GM21526 (cell line): ENCODE measurements around the gene CHST10.
"Not testable (repeated sequence)": the region's sequence is repeated elsewhere in the genome, so short reads cannot be mapped to it uniquely, and the experiment has no call there.

ENCODE experiments used
- ATAC-seq: cut with Tn5 transposase; IDR thresholded peaks from one replicate; pipeline ENCODE4 v1.9.1; 2021; ENCODE audit warnings: moderate library complexity; ENCODE audit not compliant: unreplicated experiment, low FRiP score

CHST10 gene, protein sequence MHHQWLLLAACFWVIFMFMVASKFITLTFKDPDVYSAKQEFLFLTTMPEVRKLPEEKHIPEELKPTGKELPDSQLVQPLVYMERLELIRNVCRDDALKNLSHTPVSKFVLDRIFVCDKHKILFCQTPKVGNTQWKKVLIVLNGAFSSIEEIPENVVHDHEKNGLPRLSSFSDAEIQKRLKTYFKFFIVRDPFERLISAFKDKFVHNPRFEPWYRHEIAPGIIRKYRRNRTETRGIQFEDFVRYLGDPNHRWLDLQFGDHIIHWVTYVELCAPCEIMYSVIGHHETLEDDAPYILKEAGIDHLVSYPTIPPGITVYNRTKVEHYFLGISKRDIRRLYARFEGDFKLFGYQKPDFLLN

DNA sequence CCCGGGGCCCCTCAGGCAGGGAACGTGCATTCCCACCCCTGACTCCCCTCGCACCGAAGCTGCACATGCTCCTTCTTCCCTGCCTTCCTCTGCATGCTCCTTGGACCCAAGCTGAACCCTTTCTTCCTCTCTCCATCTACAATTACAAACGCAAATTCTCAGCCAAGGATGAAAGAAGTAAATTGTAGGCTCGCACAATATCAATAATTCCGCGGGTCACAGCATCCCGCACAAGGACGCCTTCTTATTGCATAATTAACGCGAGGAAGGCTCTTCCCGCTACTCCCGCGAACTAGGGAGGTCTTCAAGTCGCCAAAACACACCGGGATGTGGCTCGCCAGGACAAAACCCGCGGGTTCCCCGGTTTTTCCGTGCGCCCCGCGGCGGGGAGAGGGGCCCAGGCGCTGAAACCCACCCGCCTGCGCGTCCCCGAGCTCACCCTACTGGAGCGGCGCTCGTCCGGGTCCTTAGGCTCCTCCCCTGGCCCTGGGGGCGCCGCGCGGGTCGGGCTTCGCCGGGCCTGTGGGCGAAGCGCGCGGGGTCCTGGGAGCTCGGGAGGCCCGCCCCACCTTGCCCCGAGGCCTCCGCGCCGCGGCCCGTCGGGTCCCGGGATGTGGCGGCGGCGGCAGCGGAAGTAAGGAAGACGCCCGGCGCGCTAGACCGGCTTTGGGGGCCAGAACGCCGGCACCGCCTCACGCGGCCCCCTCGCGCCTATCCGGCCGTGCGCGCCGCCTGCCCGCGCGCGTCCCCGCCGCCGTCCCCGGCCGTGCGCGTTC lies at the start of gene CHST10:
CHST10 (minus strand) TSS at position 734 of the 776 bp plus-strand sequence. CDS start 10,993 bp downstream, outside the sequence.
- peak; percentile 84 for ATAC-seq

DNA sequence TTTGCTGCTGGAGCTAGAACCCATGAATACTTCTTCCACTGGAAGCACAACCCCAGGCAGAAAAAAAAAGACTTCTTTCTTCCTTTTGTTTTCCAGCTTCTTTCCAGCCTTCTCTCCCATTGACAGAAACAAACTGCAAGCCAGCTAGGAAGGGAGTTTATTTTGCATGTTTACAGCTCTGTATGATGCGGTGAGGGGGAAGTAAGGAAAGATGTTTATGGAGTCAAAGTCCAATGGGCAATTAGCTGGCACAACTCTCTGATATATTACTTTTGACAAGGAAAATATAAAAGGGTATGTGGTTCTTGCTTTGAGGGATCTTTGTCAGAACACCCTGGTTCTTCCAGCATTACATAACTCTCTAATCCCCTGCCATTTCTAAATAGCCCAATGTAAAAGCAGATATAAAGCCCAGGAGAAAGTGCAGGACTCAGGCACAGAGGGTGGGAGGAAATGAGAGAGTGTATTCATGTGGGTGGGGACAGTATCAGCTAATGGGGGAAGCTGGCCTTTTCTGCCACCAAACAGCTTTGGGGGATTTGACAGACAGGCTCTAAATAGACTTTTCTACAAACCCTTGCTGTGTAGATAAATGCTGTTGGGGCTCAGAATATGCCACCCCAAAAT lies 43.5 kb upstream of the CHST10 start:
- no peak for ATAC-seq

DNA sequence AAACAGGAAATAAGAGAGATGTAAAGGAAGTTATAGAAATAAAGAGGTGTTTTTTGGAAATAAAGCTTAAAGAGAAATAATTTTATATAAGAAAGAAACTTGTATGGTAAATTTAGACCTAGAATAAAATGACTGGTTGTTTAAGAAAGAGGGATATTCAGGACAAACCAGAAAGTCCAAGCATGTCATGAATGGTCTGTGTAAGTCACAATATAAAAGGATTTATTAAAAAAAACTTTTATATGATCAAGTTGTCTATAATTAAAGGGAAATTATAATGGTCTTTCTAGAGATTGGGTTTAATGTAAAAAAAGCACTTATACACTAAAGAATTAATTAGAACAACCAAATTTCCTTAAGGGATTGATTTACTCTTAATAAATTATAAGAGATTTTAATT lies 38.9 kb upstream of the CHST10 start:
- not testable (repeated sequence) for ATAC-seq

DNA sequence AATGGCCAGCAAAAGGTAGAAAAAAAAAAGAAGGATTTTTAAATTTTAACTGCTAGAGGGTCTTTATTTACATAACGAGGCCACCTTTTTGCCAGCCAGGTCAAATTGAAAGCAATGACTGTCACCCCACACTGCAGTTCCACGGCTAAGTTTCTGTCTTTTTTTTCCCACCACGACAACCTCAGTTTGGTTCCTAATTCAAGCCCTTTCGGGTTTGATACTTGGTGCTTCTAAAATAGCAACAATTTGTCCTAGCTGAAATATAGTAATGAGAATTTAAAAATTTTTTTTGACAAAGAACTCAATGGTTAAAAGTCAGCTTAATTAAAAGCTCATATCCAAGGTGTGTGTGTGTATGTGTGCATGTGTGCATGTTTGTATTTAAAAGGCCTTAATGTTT lies 36.4 kb upstream of the CHST10 start:
- ATAC-seq: no peak

DNA sequence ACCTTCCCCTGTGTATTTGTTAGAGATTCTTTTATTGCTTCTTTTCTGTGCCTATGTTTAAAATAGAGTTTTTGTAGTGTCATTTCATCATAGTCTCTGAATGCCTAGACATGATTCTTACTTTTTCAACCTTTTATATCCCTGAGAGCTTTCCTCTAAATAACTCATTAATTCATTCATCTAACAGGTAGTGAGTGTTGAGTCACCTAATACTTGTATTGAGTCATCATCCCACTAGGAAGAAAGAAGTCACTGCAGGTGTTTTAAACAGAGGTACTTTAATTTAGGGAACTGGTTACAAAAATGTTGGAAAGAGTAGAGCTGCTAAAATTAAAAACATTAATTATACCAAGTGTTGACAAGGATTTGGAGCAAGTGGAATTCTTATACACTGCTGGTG lies 34.3 kb upstream of the CHST10 start:
- ATAC-seq: no peak

DNA sequence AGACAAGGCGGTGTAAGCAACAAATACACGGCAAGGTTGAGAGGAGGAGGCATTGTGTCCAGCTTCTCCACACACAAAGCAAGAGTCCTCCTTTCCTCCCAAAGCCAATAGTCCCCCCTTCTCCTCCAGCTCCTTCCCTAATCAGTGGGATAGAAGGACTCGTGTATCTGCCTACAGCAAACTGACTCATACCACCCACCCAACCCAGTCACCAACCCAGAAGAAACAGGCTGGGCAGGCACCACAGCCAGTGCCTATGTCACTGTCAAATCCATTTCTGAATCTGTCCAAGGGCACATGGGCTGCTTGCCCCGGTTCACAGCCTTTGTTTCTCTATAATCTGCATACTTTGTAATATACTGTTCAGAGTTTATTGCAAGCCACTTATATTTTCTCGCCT lies 33.6 kb upstream of the CHST10 start:
- ATAC-seq: no peak

DNA sequence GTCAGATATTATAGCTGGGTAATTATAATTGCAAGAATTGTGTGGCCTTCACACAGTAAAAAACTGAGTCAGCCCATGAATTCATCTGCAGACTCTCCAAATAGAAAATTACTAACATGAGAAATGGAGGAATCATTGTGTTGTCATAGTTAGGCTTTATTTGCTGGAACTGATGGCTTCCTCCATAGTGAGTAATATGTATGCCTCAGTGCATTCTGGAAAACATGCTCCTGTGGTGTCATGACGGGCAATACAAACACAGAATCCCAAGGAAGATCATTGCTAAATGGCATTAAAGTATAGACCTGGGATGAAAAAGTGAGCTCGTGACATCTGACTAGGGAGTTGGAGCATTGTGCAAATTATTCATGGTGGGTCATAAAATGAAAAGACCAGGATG lies 29.2 kb upstream of the CHST10 start:
- no peak for ATAC-seq

DNA sequence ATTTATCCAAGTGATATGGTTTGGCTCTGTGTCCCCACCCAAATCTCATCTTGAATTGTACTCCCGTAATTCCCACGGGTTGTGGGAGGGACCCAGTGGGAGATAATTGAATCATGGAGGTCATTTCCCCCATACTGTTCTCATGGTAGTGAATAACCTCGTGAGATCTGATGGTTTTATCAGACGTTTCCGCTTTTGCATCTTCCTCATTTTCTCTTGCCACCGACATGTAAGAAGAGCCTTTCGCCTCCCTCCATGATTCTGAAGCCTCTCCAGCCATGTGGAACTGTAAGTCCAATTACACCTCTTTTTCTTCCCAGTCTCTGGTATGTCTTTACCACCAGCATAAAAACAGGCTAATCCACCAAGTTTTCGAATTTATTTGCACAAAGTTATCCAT lies 20.3 kb upstream of the CHST10 start:
- ATAC-seq: no peak

DNA sequence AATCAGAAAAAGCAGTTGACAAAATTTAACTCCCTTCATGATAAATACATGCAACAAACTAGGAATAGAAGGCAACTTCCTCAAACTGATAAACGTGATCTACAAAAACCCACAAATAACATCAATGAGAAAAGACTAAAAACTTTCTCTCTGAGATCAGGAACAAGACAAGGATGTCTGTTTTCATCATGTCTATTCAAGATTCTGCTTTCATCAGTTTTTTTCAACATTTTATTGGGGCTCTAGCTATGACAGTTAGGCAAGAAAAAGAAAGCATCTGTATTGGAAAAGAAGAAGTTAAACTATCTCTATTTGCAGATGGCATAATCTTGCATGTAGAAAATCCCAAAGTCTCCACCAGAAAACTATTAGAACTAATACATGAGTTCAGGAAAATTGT lies 12.3 kb upstream of the CHST10 start:
- ATAC-seq: no peak

DNA sequence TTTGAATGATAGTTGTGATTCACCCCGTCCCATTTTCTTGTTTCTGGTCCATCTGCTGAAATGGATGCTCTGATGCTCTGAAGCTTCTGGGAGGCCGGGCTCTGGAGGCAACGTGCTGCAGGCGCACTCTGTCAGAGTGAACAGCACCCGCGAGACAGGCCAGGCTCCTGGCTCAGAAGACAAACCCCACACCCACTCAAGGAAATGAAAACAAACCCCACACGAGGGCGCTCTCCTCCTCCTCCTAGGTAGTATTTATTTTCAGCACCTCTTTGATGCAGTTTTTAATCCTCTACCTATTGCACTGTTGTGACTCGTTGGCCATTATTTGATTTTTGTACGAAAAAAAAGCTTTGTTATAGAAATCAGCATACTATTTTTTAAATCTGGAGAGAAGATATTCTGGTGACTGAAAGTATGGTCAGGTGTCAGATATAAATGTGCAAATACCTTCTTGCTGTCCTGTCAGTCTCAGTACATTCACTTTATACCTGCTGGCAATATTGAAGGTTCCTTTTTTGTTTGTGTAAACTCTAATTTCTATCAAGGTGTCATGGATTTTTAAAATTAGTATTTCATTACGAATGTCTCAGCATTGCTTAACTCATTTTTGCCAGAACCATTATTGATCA lies 10.3 kb upstream of the CHST10 start:
- ATAC-seq: no peak

DNA sequence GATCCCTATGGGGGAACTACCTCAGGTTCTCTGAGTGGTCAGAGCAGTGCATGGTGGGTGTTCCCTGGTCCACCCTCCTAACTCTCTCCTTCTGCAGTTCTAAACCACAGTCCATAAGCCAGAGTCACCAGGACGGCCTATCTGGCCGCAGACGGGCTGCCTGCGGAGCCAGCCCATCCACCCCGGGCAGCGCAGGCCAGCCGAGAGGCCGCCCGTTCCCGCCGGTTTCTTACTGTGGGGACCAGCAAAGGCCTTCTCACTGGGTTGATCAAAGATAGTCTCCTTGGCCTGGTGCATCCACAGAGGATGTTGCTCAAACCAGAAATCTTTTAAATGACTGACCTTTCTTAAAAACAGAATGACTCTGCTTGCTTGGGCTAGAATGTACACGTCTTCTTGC lies 9.6 kb upstream of the CHST10 start:
- ATAC-seq: no peak

DNA sequence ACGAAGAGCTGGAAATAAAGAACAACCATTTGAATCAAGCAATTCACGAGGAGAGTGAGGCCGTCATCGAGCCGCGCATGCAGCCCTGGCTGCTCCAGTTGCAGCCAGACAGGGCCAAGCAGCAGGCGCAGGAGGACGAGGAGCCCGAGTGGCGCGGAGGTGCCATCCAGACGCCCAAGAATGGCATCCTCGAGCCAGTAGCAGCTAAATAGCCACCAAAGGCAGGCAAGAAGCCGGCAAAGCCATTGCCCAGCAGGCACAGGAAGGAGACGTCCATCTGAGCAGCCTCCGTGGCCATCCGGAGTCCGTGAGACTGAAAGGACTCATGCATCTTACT lies 8.9 kb upstream of the CHST10 start:
- no peak for ATAC-seq

DNA sequence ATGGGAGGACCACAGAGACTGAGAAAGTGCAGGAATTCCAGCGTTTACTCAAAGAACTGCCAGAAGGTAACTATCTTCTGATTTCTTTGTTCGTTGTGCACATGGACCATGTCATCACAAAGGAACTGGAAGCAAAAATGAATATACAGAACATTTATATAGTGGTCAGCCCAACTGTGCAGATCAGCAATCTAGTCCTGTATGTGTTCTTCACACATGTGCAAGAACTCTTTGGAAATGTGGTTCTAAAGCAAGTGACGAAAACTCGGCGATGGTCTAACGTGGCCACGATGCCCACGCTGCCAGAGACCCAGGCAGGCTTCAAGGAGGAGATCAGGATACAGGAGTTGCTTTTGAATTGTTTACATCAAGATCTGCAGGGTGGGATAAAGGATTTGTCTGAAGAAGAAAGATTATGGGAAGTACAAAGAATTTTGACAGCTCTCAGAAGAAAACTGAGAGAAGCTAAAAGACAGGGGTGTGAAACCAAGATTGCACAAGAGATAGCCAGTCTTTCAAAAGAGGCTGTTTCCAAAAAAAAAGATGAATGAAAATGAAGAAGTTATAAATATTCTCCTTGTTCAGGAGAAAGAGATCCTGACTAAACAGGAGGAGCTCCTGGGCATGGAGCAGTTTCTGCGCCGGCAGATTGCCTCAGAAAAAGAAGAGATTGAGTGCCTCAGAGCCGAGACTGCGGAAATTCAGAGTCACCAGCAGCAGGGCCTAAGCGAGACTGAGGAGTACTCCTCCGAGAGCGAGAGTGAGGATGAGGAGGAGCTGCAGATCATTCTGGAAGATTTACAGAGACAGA lies 8.3 kb upstream of the CHST10 start:
- ATAC-seq: no peak

DNA sequence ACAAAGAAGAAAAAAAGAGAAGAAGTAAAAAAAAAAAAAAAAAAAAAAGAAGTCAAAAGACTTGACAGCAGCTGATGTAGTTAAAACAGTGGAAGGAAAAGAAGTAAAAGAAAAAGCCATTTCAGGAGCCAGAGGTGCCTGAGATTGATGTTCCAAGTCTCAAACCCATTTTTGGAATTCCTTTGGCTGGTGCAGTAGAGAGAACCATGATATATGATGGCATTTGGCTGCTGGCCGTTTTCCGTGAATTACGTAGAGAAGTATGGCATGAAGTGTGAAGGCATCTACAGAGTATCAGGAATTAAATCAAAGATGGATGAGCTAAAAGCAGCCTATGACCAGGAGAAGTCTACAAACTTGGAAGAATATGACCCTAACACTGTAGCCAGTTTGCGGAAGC lies 7.6 kb upstream of the CHST10 start:
- ATAC-seq: no peak

DNA sequence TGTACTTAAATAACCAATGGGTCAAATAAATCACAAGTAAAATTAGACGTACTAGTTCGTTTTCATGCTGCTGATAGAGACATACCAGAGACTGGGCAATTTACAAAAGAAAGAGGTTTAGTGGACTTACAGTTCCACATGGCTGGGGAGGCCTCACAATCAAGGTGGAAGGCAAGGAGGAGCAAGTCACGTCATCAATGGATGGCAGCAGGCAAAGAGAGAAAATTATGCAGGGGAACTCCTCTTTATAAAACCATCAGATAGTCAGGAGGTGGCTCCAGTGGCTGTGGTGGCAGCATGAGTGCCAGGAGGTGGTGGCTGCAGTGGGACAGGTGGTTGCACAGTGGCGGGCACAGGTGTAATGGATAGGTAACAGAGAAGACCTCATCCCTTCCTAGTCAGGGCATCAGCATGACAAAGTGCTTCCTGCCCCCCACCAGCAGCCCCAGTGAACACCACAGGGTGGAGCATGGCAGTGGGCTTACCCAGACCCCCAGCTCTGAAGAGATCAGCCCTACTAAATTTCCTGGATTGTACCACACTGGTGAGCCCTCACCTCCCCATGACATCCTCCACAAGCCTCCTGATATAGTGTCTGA lies 6.9 kb upstream of the CHST10 start:
- no peak for ATAC-seq

DNA sequence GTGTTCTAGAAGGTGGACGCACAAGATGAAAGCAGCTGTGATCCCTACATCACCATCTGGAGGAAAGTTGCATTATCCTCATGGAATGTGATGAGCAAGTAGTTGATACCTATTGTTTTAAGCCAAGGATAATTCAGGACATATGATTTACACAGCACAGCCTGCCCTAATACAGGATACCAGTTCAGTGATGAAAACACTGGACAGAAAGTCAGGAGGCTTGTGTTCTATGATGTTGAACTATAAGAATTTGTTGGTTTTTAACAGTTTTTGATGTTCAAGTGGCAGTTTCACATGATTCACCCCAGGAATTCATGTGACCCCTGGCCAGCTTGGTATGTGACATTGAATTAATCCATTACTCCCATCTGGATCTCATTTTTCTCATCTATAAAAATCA lies 6.2 kb upstream of the CHST10 start:
- ATAC-seq: no peak

DNA sequence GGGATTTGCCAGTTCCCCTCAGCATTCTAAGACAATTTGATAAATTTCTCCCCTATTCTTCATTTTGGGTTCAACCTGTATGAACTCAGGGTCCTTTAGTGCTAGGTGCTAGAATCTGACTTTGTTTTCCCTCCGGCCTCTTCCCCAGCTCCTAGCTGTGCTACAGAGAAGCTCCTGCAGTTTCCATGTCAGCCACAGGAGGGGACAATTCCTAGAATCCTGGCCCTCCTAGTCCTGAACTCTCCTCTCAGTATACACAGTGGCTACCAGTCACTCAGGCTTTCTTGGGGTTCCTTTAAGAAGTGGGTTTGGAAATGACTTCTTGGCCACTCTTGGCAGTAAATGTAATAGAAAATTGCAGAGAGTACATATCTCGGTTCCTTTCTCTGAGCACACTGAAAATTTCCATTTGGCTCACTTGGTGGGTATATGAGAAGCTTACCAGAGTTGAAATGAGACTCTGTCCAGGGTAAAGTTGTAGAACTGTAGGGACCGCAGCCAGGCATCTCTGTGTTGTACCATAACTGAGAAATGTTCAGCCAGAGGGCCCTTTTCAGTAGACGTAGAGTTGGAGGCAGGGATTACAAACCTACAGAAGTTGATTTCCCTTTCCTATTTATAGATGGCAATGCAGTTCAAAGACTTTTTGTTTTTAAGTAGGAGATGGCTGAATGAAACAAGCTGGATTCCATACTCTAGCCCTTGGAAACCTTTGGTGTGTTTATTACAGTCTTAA lies 5.0 kb upstream of the CHST10 start:
- no peak for ATAC-seq

DNA sequence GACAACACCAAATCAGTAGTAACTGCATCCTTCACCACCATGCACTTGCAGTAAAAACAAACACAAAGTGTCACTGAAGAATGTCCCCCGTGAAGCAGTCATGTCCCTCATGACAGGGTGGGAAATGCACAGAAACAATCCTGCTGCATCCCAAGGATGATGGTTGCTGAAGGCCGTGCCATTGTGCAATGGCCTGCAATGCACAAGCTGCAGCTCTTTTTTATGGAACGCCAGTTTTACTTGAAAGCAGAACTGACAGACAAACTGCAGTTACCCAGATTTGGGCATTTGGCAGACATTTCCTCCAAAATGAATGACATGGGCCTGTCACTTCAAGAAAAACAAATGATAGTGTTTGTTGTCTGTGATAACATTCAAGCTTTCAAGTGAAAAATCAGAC lies 2.4 kb upstream of the CHST10 start:
- ATAC-seq: no peak

DNA sequence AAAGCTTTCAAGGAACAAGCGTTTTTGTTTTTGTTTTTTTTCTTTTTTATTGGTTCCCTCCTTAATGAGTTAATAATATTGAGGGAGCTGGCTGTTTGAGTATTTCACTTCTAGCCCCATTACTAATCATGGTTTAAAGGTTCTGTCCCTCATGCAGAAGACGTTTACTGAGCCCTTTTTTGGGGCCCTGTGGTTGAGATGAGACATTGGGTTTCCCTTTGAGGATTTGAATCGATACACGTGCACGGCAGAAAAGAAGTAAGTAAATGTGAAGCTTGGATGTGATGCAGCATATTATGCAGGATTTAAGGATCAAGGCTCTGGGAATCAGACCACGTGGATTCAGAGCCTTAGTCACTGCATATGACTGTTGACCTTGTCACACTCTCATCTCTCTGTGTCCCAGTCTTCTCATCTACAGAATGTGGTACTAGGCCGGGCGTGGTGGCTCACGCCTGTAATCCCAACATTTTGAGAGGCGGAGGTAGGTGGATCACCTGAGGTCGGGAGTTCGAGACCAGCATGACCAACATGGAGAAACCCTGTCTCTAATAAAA lies 1.0 kb upstream of the CHST10 start:
- ATAC-seq: no peak
